Mesenteric fat pad (tissue), 1 donor: ENCODE data around the gene QSOX1. TPM values are rescaled to one million over a fixed set of nuclear protein-coding genes. Genes with fewer than 3 reads are reported as not detected.
A peak's percentile ranks its signal among the peaks of the same experiment; 100 is the strongest.

Experiments
- DNase-seq: peaks from one replicate; pipeline ENCODE4 v3.0.0-alpha.2; 2020; ENCODE audit warnings: low spot score
- total RNA-seq: library from RNA; stranded (reverse); fragmentation: NEBNext Ultra II Directional; extraction: Animal tissue kit (Norgen Biotek cat#: 25700); gene quantifications from one replicate; pipeline ENCODE4 v1.2.1, GENCODE V29; 2021
- donor health status: DM: yes; HTN: yes; CAD: no.

Gene QSOX1
- total RNA-seq, 1 donor from 2014 or later, result 104 TPM

GRCh38 chr1:180167721-180168467 is 13.2 kb downstream of the QSOX1 start:
- peak; percentile 89 for DNase-seq

DNA sequence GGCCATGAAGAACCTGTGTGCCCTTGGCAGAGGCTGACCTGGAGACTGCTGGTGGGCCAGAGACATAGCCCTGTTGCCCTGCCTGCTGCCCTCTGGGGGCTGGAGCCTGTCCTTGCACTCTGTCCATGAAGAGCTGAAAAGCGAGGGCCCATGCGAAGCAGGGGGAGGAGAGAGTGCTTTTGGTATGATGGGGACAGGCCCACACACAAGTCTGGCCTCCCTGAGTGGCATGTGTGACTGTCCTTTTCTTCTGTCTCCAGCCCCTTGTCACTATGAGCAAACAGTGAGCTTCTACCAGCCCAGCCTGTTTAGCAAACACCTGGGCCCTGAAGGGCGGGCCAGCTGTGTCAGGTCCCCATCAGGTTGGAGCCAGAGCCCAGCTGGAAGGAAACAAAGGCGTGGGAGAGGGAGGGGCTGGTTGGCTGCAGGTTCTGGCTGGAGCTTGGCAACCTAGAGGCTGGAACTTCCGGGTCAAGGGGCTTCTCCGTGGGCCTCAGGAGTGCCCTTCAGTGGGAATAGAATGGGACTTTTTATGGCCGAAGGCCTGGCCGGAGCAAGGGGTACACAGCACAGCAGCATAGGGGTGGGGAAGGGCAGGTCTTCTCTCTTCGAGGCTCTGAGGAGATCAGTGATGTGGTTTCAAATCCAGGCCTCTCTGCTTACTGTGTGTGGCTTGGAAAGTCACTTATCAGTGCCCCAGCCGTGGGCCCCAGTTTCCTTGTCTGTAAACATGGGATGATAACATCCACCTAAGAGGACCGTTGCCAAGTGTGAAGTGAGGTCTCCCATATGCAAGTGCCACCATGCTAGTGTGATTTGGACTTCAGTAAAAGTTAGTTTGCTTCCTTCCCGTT is 14.3 kb downstream of the QSOX1 start:
- peak; percentile 73 for DNase-seq

GRCh38 chr1:180169640-180170195 is 15.0 kb downstream of the QSOX1 start:
- DNase-seq, result peak; percentile 78

DNA sequence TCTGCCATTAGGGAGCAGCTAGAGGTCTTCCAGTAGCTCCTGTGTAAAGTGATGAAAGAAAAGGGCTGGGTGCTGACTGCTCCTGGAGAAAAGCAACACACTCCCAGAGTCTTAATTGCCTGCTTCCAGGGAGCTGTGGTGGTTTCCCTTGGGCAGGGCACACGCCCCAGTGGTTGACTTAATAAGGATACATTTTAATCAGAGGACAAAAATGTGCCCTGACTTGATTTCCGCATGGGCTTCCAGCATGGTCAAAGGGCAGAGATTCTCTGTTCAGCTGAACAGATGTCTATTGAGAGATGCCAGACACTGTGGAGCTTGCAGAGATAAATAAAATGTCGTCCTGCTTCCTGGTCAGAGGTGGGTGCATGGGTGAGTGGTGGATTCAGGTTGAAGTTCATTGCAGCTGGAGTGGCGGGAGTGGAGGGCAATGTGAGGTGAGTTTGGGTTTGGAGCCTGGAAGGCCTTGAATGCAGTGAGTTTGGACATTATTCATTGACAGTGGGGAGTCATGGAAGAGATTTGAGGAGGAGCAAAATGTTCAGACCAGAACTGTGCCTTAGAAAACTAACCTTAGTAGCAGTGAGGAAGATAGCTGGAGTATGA is 16.0 kb downstream of the QSOX1 start:
- DNase-seq, result peak; percentile 30

GRCh38 chr1:180171691-180172090 is 17.0 kb downstream of the QSOX1 start:
- DNase-seq, result peak; percentile 43

GRCh38 chr1:180173451-180173850 is 18.8 kb downstream of the QSOX1 start:
- peak; percentile 18 for DNase-seq

GRCh38 chr1:180173952-180174351 is 19.3 kb downstream of the QSOX1 start:
- DNase-seq, result peak; percentile 90

GRCh38 chr1:180175291-180175690 is 20.6 kb downstream of the QSOX1 start:
- peak; percentile 51 for DNase-seq

GRCh38 chr1:180175806-180176205 is 21.1 kb downstream of the QSOX1 start:
- no peak for DNase-seq

- DNase-seq, result no peak
Measured at GRCh38 chr1:180176965-180177364, 22.3 kb downstream of the QSOX1 start.

DNA sequence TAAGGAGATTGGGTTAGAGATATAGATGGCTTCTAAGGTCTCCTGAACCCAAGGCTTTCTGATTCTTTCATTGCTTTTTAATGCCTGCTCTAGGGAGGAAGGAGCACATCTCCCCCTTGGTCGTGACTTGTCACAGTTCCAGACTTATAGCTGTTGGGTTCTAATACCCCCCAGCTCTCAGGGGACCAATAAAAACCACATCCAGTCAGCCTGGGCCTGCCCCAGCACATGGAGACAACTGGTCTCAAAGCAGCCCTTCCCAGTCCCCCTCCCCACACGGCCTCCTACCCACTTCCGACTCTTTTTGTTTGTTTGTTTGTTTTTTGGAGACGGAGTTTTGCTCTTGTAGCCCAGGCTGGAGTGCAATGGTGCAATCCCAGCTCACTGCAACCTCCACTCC is 23.3 kb downstream of the QSOX1 start:
- no peak for DNase-seq

- DNase-seq, result no peak
Measured at GRCh38 chr1:180178511-180179161, 24.0 kb downstream of the QSOX1 start.

DNA sequence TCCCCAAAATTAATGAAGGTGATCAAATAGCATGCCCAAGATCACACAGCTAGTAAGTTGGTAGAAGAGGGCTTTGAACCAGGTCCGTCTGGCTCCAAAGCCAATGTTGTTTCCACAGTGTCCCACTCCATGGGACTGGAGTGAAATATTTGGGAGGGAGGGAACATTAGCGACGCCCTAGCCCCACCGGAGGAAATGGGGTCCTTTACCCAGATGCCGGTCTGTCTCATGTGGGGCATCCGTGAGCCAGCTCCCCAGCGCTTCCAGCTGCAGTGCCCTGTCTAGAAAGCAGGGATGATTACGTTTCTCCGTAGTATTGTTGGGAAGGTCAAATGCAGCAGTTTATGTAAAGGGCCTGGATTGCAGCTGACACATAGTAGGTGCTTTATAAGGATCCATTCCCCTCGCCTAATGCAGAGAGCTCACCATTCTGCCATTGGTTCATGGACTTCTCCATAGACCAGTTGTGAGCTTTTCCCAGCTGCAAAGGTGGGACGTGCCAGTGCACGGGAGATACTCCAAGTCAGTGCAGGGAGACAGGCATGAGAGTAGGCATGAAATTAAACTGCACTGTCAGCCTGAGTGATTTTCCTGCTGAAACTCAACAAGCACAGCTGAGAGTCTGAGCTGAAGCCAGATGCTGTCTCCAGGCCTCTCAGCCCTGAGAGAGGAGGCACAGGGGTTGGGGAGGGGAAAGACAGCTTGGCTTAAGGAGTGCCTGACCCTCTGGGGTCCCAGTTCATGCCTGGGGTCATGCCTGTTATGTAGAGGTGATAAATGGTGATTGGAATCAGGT is 24.7 kb downstream of the QSOX1 start:
- DNase-seq, result no peak

GRCh38 chr1:180181048-180181447 is 26.4 kb downstream of the QSOX1 start:
- DNase-seq, result peak; percentile 37

- DNase-seq, result peak; percentile 84
Measured at GRCh38 chr1:180181996-180182642, 27.4 kb downstream of the QSOX1 start.

DNA sequence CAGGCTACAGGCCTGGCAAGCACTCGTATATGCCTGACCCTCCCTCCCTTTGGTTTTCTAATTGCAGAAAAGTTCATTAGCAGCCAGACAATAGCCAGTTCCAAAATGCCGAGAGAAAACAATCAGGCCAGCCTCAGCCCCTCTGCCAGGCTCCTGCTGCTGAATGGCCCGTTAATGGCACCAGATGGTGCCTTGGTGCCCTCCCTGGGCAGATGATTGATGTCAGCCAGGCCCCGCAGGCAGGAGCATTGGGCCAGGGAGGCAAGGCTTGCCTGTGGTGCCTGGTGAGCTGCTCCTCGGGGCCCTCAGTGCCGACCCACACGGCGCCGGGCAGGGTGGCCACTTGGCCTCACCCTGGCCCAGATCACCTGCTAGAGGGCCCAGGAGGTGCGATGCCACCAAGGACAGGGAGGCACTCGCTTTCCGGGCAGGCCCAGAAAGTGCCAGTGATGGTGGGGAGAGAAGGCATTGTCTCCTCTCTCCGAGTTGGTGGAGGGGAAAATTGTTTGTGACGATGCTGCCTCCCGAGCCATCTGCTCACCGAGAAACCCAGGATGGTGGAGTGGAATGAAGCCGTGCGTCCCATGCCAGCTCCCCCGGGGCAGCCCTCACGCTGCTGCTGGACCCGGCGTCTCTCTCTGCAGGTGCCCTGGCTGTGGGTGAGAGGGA is 28.1 kb downstream of the QSOX1 start:
- DNase-seq, result no peak

DNA sequence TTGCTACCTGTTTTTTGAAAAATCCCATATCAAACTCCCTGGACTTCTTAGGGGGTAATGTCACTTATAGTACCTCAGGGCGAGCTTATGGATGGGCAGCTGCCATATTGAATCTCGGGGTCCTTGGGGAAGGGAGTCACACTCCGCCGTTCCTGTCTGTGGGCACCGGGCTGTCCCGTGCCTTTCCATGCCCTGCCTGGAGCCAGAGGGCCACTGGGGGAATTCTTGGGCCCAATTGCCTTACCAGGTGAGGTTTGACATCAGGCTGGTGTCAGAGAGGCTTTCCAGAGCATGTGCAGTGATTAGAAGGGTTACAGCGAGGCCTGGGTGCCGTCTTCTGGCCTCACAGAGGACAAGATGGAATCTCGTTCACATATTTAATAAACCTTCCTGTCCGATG is 28.8 kb downstream of the QSOX1 start:
- DNase-seq, result no peak

DNA sequence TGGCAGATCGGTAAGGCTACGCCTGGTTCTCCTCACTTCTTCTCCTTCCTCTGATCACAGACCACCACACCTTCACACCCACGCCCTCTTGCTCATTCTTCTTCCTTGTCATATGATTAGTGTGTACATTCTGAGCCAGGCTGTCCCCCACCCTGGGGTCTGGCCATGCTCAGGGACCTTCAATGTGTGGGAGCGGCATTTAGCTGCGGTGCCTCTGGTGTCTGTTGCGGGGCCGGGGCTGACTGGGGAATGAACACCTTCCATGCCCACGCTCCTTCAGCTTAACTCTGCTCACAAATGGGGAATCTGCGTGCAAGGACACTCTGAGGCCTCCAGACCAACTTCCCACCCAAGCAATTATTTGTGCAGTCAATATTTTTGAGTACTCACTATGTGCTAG is 29.4 kb downstream of the QSOX1 start:
- DNase-seq, result no peak

DNA sequence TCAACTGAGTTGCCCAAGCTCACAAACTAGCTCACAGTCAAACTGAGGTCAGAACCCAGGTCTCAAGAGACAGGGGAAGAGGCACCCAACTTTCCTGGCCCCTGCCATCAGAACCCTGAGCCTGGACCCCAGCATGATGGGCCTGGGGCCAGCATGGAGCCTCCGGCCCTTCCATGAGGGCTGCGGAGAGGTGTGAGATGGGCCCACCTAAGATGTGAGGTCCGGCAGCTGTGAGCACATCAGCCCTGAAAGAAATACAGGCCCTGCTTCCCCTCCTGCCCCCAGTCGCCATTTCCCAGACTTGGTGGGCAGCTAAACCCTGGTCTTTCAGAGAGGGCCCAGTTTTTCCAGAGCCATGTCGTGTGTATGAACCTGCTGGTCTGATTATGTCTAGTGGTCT is 30.6 kb downstream of the QSOX1 start:
- DNase-seq, result no peak
